Endothelial cell of umbilical vein (primary cell): ENCODE measurements around the gene ATP8A2. TPM values are rescaled to one million over a fixed set of nuclear protein-coding genes. Genes with fewer than 3 reads are reported as not detected.

ENCODE experiments used
- BruUV-seq: library from RNA; stranded (reverse); fragments of 400-500 nt; replicated peaks from 2 replicates; lab custom pipeline; 2021; lab: Mats Ljungman, UMichigan
- CTCF ChIA-PET: fragments of 300-600, 350-600 bp; sonication (Branson Sonifier 250); formaldehyde crosslinking; loops from one replicate; lab custom pipeline; 2021; ENCODE audit warnings: antibody characterized with exemption, inconsistent platforms; lab: Charles Lee
- POLR2A ChIA-PET: fragments of 300-600, 350-600 bp; sonication (Branson Sonifier 250); formaldehyde crosslinking; loops from one replicate; lab custom pipeline; 2021; ENCODE audit warnings: antibody characterized with exemption, inconsistent platforms; lab: Charles Lee
- DNase-seq: peaks from one replicate; pipeline ENCODE4 v3.0.0-alpha.2; 2011; ENCODE audit warnings: low read depth, low spot score
- FAIRE-seq: peaks from 2 replicates; lab custom pipeline; 2011; peaks lifted over from hg19 to GRCh38; lab: Jason Lieb, UNC
- H2AFZ ChIP-seq: 2 replicates; pipeline ENCODE4 v1.6.0; 2012; ENCODE audit warnings: low read depth, low read length, control low read depth, inconsistent platforms
- H3K27ac ChIP-seq: 2 replicates; pipeline ENCODE4 v1.5.1; 2011; ENCODE audit warnings: low read depth, mild to moderate bottlenecking, control low read depth, low read length, moderate library complexity; ENCODE audit not compliant: insufficient read depth
- H3K27me3 ChIP-seq, 2 experiments: 2 replicates each; pipeline versions ENCODE4 v1.6.0 to v1.6.1; 2011; ENCODE audit warnings: low read length in 2 of 2, mixed read lengths in 1 of 2; ENCODE audit not compliant: control insufficient read depth in 2 of 2, insufficient read depth in 2 of 2
- H3K36me3 ChIP-seq, 2 experiments: 2 replicates in 1 of 2; 3 replicates in 1 of 2; pipeline ENCODE4 v1.5.1; 2011; ENCODE audit warnings: low read length in 2 of 2, mild to moderate bottlenecking in 1 of 2, moderate library complexity in 1 of 2; ENCODE audit not compliant: control insufficient read depth in 2 of 2, insufficient read depth in 2 of 2; ENCODE audit errors: extremely low read depth in 1 of 2
- H3K4me1 ChIP-seq: 3 replicates; pipeline ENCODE4 v1.5.1; 2011; ENCODE audit warnings: mild to moderate bottlenecking, low read length; ENCODE audit not compliant: control insufficient read depth, insufficient read depth; ENCODE audit errors: extremely low read depth
- H3K4me2 ChIP-seq: 2 replicates; pipeline ENCODE4 v1.6.1; 2011; ENCODE audit warnings: low read length, control low read depth, mixed read lengths; ENCODE audit not compliant: insufficient read depth
- H3K4me3 ChIP-seq, 3 experiments: fragments of 200-600 bp in 1 of 3; sonication (generic), shearing (Covaris generic) in 1 of 3; replicated peaks in 1 of 3; 2 replicates each; pipeline ENCODE4 v1.5.1; 2011 to 2016; ENCODE audit warnings: control low read depth in 3 of 3, low read length in 3 of 3, mild to moderate bottlenecking in 2 of 3, inconsistent platforms in 1 of 3, low read depth in 1 of 3, moderate library complexity in 1 of 3; ENCODE audit not compliant: insufficient read depth in 1 of 3
- H3K79me2 ChIP-seq: 2 replicates; pipeline ENCODE4 v1.6.0; 2012; ENCODE audit warnings: low read length, inconsistent platforms; ENCODE audit not compliant: control insufficient read depth, insufficient read depth
- H3K9ac ChIP-seq: replicated peaks from 2 replicates; pipeline ENCODE3; 2011; ENCODE audit warnings: low read length, control low read depth; ENCODE audit not compliant: insufficient read depth; ENCODE audit errors: extremely low read depth
- H3K9me1 ChIP-seq: replicated peaks from 3 replicates; pipeline ENCODE4 v1.6.0; 2011; ENCODE audit warnings: mild to moderate bottlenecking, low read length; ENCODE audit not compliant: control insufficient read depth, insufficient read depth; ENCODE audit errors: extremely low read depth
- H3K9me3 ChIP-seq: replicated peaks from 2 replicates; pipeline ENCODE4 v1.5.1; 2012; ENCODE audit warnings: low read length, inconsistent platforms; ENCODE audit not compliant: control insufficient read depth, insufficient read depth
- H4K20me1 ChIP-seq: replicated peaks from 2 replicates; pipeline ENCODE3; 2011; ENCODE audit warnings: mild to moderate bottlenecking, low read length; ENCODE audit not compliant: control insufficient read depth, insufficient read depth; ENCODE audit errors: extremely low read depth
- CTCF ChIP-seq, 2 donors: IDR thresholded peaks; 1 replicate in 1 of 2; 2 replicates in 1 of 2; pipeline ENCODE4 v1.5.1; 2011; ENCODE audit warnings: low read length in 2 of 2, mild to moderate bottlenecking in 2 of 2, moderate library complexity in 2 of 2, control low read depth in 1 of 2, inconsistent platforms in 1 of 2, low read depth in 1 of 2; ENCODE audit not compliant: insufficient read depth in 1 of 2; ENCODE audit errors: extremely low read depth in 1 of 2
- EZH2 ChIP-seq: IDR thresholded peaks from 2 replicates; pipeline ENCODE4 v1.6.1; 2012; ENCODE audit warnings: borderline replicate concordance, low read depth, mild to moderate bottlenecking, moderate library complexity, low read length, inconsistent platforms; ENCODE audit not compliant: severe bottlenecking
- FOS ChIP-seq: IDR thresholded peaks from 2 replicates; pipeline ENCODE4 v1.6.1; 2011; ENCODE audit warnings: mild to moderate bottlenecking, low read length, moderate library complexity, borderline replicate concordance; ENCODE audit not compliant: insufficient read depth
- GATA2 ChIP-seq: IDR thresholded peaks from 2 replicates; pipeline ENCODE4 v1.7.0; 2011; ENCODE audit warnings: low read depth, mild to moderate bottlenecking, moderate library complexity, mixed read lengths, low read length; ENCODE audit not compliant: insufficient read length, insufficient read depth
- JUN ChIP-seq: IDR thresholded peaks from 2 replicates; pipeline ENCODE4 v1.6.1; 2011; ENCODE audit warnings: borderline replicate concordance, low read depth; ENCODE audit not compliant: insufficient read length, insufficient read depth
- MAX ChIP-seq: IDR thresholded peaks from 2 replicates; pipeline ENCODE4 v1.6.1; 2011; ENCODE audit not compliant: insufficient read depth, insufficient read length
- MYC ChIP-seq: IDR thresholded peaks from one replicate; pipeline ENCODE4 v1.6.1; 2011; ENCODE audit warnings: mild to moderate bottlenecking, low read depth, low read length
- POLR2A ChIP-seq: IDR thresholded peaks from 2 replicates; pipeline ENCODE4 v1.6.1; 2012; ENCODE audit warnings: low read depth, mild to moderate bottlenecking, control low read depth, low read length
- POLR2AphosphoS5 ChIP-seq: IDR thresholded peaks from 2 replicates; pipeline ENCODE4 v1.6.1; 2012; ENCODE audit warnings: low read depth, mild to moderate bottlenecking, control low read depth, low read length, moderate library complexity; ENCODE audit not compliant: insufficient read depth
- dilution Hi-C: fragments of 300-500 bp; cut with MboI; formaldehyde crosslinking; loops from one replicate; pipeline ENCODE4 v1.15.0; 2019; ENCODE audit warnings: low sequenced_read_pairs; ENCODE audit not compliant: extremely low pct_ligation_motif_present
- intact Hi-C: fragments of 100-400 bp; cut with micrococcal nuclease; formaldehyde crosslinking; loops from one replicate; pipeline ENCODE4 v1.10.0; 2022
- polyA plus RNA-seq, 4 experiments: library from polyadenylated mRNA; depleted of rRNA in 3 of 4; stranded (reverse) in 3 of 4; unstranded in 1 of 4; fragments of >200 nt; gene quantifications; 2 replicates each; pipeline versions ENCODE4 v1.2.1 to v1.2.3, GENCODE V29; 2011 to 2012; ENCODE audit warnings: missing spikeins in 1 of 4
- total RNA-seq: library from RNA; stranded (reverse); gene quantifications from 2 replicates; pipeline ENCODE4 v1.2.3, GENCODE V29; 2021

Gene ATP8A2
- total and polyA plus RNA-seq, 2 donors (not counting 3 experiments of a cell fraction or from before 2014, with no cell fraction given): 0.11 to 0.49 TPM

- H4K20me1 ChIP-seq: no peaks in the 10 kb centered on the region
- dilution Hi-C loops (no loop called here), intact Hi-C loops (loop anchor here (10.0 kb wide), 1 partner anchor 253 kb away; no protein-coding TSS in a partner anchor)
- no TSS peak for BruUV-seq
- DNase-seq (no peak), FAIRE-seq (no peak)
- H3K79me2 ChIP-seq: no peaks in the 10 kb centered on the region
- ChIA-PET POLR2A (no interaction called here), CTCF (interaction anchor here (0.6 to 2.8 kb wide), 5 partner anchors 215 to 247 kb away, joined by 3 to 26 read pairs (median 4); no protein-coding TSS in a partner anchor)
- H3K4me3 ChIP-seq: no peak overlapping the region
- H3K9me1 ChIP-seq: no peaks in the 10 kb centered on the region
- H2AFZ ChIP-seq: no peak overlapping the region
- H3K4me1 ChIP-seq: no peaks in the 10 kb centered on the region
- H3K27me3 ChIP-seq: peaks cover 0 to 2% of the 10 kb centered on the region in 2 experiments
- TF ChIP-seq EZH2: no peak
- no peak for TF ChIP-seq MYC
- TF ChIP-seq JUN: no peak
- no peak for TF ChIP-seq MAX
- TF ChIP-seq POLR2A: no peak
- no peak for TF ChIP-seq FOS
- TF ChIP-seq POLR2AphosphoS5: no peak
- TF ChIP-seq CTCF (IDR thresholded peaks at IDR 0.05; ENCODE audit: extremely low read depth in 1 of 2, insufficient read depth in 1 of 2, low read depth in 1 of 2, low read length in 2 of 2): no peak
- no peak for TF ChIP-seq GATA2
- no peak overlapping the region for H3K27ac ChIP-seq
- no peak overlapping the region for H3K9ac ChIP-seq
- no peaks in the 10 kb centered on the region for H3K36me3 ChIP-seq
- H3K9me3 ChIP-seq: no peaks in the 10 kb centered on the region
- no peak overlapping the region for H3K4me2 ChIP-seq
These were observed 456.2 kb downstream of the ATP8A2 start for GRCh38 chr13:25827831-25828465.
